WERI-Rb-1 (cell line): ENCODE results near the gene SLFN5.
"Not testable (repeated sequence)": the region's sequence is repeated elsewhere in the genome, so short reads cannot be mapped to it uniquely, and the experiment has no call there.

Experiments
- DNase-seq: peaks from one replicate; pipeline ENCODE4 v3.0.0-alpha.2; 2020
- H3K27ac ChIP-seq: fragments of 250-450 bp; sonication (Bioruptor Pico); 2 replicates; pipeline ENCODE4 v1.5.1; 2020; ENCODE audit warnings: mild to moderate bottlenecking, moderate library complexity
- H3K27me3 ChIP-seq: fragments of 250-450 bp; sonication (Bioruptor Pico); 2 replicates; pipeline ENCODE4 v1.5.1; 2021; ENCODE audit warnings: mild to moderate bottlenecking, low read depth, moderate library complexity; ENCODE audit not compliant: insufficient read depth, severe bottlenecking
- H3K36me3 ChIP-seq: fragments of 250-450 bp; sonication (Bioruptor Pico); 2 replicates; pipeline ENCODE4 v1.5.1; 2020; ENCODE audit warnings: mild to moderate bottlenecking, moderate library complexity
- H3K4me3 ChIP-seq: 2 replicates; pipeline ENCODE4 v1.5.1; 2011; ENCODE audit warnings: low read depth, mild to moderate bottlenecking, control low read depth, low read length
- H3K9me3 ChIP-seq: fragments of 250-450 bp; sonication (Bioruptor Pico); 2 replicates; pipeline ENCODE4 v1.5.1; 2021; ENCODE audit warnings: mild to moderate bottlenecking, moderate library complexity; ENCODE audit not compliant: severe bottlenecking
- TF ChIP-seq, protein P1 (sequence below): IDR thresholded peaks from 2 replicates; pipeline ENCODE4 v1.5.1; 2011; ENCODE audit warnings: low read depth, mild to moderate bottlenecking, control low read depth, inconsistent platforms, low read length

The SLFN5 gene

GRCh38 chr17:35257208-35257659 is 14.4 kb downstream of the SLFN5 start:
- H3K36me3 ChIP-seq: no peaks in the 10 kb centered on the region
- H3K4me3 ChIP-seq: no peak overlapping the region
- TF ChIP-seq, protein P1, sequence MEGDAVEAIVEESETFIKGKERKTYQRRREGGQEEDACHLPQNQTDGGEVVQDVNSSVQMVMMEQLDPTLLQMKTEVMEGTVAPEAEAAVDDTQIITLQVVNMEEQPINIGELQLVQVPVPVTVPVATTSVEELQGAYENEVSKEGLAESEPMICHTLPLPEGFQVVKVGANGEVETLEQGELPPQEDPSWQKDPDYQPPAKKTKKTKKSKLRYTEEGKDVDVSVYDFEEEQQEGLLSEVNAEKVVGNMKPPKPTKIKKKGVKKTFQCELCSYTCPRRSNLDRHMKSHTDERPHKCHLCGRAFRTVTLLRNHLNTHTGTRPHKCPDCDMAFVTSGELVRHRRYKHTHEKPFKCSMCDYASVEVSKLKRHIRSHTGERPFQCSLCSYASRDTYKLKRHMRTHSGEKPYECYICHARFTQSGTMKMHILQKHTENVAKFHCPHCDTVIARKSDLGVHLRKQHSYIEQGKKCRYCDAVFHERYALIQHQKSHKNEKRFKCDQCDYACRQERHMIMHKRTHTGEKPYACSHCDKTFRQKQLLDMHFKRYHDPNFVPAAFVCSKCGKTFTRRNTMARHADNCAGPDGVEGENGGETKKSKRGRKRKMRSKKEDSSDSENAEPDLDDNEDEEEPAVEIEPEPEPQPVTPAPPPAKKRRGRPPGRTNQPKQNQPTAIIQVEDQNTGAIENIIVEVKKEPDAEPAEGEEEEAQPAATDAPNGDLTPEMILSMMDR: no peak
- peaks cover 88% of the 10 kb centered on the region for H3K27me3 ChIP-seq
- DNase-seq: no peak
- no peak overlapping the region for H3K27ac ChIP-seq
- peaks cover 2% of the 10 kb centered on the region for H3K9me3 ChIP-seq

GRCh38 chr17:35259001-35259400 is 16.1 kb downstream of the SLFN5 start:
- peaks cover 88% of the 10 kb centered on the region for H3K27me3 ChIP-seq
- H3K27ac ChIP-seq: no peak overlapping the region
- H3K9me3 ChIP-seq: peaks cover 4% of the 10 kb centered on the region
- no peak overlapping the region for H3K4me3 ChIP-seq
- no peak for DNase-seq
- TF ChIP-seq, protein P1: no peak
- H3K36me3 ChIP-seq: no peaks in the 10 kb centered on the region

GRCh38 chr17:35265071-35265470 is 22.2 kb downstream of the SLFN5 start:
- Histone ChIP-seq H3K27ac (no peak overlapping the region), H3K36me3 (no peaks in the 10 kb centered on the region), H3K9me3 (peaks cover 2% of the 10 kb centered on the region), H3K4me3 (no peak overlapping the region), H3K27me3 (peaks cover 84% of the 10 kb centered on the region)
- no peak for DNase-seq
- TF ChIP-seq, protein P1: no peak

DNA sequence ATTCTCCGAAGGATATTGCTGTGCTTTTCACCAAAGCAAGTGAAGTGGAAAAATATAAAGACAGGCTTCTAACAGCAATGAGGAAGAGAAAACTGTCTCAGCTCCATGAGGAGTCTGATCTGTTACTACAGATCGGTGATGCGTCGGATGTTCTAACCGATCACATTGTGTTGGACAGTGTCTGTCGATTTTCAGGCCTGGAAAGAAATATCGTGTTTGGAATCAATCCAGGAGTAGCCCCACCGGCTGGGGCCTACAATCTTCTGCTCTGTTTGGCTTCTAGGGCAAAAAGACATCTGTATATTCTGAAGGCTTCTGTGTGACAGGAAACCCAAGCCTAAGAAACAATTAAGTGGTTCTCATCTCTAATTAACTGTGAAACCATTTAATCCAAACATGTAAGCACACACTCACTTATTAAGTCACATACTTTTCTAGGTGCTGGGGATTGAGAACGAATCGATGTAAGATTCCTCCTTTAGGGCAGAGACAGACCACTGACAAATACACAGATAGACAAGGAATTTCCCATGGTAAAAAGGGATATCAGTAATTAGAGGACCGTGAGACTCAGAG is 22.8 kb downstream of the SLFN5 start:
- DNase-seq: no peak
- peaks cover 84% of the 10 kb centered on the region for H3K27me3 ChIP-seq
- no peaks in the 10 kb centered on the region for H3K36me3 ChIP-seq

GRCh38 chr17:35274167-35275066 is 31.5 kb downstream of the SLFN5 start:
- DNase-seq, H3K27ac ChIP-seq, H3K36me3 ChIP-seq, H3K4me3 ChIP-seq: not testable (repeated sequence)
- H3K9me3 ChIP-seq: peaks cover 12% of the 10 kb centered on the region
- peaks cover 34% of the 10 kb centered on the region for H3K27me3 ChIP-seq

More for the DNA sequence above, 22.8 kb downstream of the SLFN5 start:
- Histone ChIP-seq H3K4me3 (no peak overlapping the region), H3K27ac (no peak overlapping the region), H3K9me3 (peaks cover 2% of the 10 kb centered on the region)
- TF ChIP-seq, protein P1: no peak

GRCh38 chr17:35278454-35278853 is 35.6 kb downstream of the SLFN5 start:
- H3K4me3 ChIP-seq, DNase-seq, H3K36me3 ChIP-seq, H3K27ac ChIP-seq: not testable (repeated sequence)
- H3K27me3 ChIP-seq: peaks cover 39% of the 10 kb centered on the region
- H3K9me3 ChIP-seq: peaks cover 13% of the 10 kb centered on the region

DNA sequence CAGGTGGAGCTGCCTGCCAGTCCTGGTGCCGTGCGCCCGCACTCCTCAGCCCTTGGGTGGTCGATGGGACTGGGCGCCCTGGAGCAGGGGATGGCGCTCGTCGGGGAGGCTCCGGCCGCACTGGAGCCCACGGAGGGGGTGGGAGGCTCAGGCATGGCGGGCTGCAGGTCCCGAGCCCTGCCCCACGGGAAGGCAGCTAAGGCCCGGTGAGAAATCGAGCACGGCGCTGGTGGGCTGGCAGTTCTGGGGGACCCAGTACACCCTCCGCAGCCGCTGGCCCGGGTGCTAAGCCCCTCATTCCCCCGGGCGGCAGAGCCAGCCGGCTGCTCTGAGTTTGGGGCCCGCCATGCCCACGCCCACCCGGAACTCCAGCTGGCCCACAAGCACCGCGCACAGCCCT is 36.0 kb downstream of the SLFN5 start:
- not testable (repeated sequence) for H3K36me3 ChIP-seq

More for the DNA sequence above, 36.0 kb downstream of the SLFN5 start:
- H3K27ac ChIP-seq, H3K4me3 ChIP-seq, DNase-seq: not testable (repeated sequence)
- Histone ChIP-seq H3K9me3 (peaks cover 13% of the 10 kb centered on the region), H3K27me3 (peaks cover 43% of the 10 kb centered on the region)
